Measurements from ENCODE around the gene MYRIP. TPM values are rescaled to one million over a fixed set of nuclear protein-coding genes. Genes with fewer than 3 reads are reported as not detected.

Gene MYRIP
- total and polyA plus RNA-seq, 2 of the 4 experiments (the other 2 are of a cell fraction) = not detected

DNA sequence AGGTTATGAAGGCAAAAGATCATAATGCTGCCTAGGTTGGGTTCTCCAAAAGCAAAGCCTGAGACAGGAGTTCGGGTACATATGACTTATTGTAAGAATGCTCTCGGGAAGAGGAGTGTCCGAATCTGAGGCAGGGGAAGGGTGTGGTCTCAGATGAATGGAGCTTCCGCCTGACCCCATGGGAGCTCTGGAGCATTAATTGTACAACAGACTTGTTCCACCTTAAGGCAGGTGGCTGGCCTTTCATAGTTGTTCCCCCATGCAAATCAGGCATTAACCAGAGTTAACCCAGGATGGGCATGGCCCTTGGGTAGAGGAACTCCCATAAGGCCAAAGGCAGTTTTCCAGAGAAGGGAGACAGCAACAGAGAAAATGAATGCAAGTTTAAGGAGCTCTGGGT, 170.6 kb downstream of the MYRIP start:
- Histone ChIP-seq H3K4me3 (ENCODE audit: insufficient read depth, low read depth, low read length) (no peak overlapping the region), H3K56ac (ENCODE audit: extremely low read depth, insufficient read depth, low read length) (no peak overlapping the region), H3K79me1 (ENCODE audit: low read depth in 1 of 2, low read length in 2 of 2) (no peaks in the 10 kb centered on the region), H2BK15ac (ENCODE audit: low read depth, low read length) (no peak overlapping the region), H2AK9ac (replicated peaks; ENCODE audit: low read depth, low read length, poor library complexity) (no peak overlapping the region), H4K91ac (ENCODE audit: insufficient read depth, low read depth, low read length) (no peak overlapping the region), H4K8ac (ENCODE audit: low read depth in 2 of 2, low read length in 2 of 2) (no peak overlapping the region), H2BK20ac (ENCODE audit: low read depth, low read length) (no peak overlapping the region), H3K4me2 (ENCODE audit: low read depth, low read length) (no peak overlapping the region), H3K23ac (ENCODE audit: low read depth, low read length) (no peak overlapping the region), H3K9me3 (ENCODE audit: control insufficient read depth, insufficient read depth, low read length) (peaks cover 3% of the 10 kb centered on the region), H3K36me3 (ENCODE audit: control insufficient read depth, insufficient read depth, low read length) (no peaks in the 10 kb centered on the region), H3K27me3 (ENCODE audit: control insufficient read depth, insufficient read depth, low read length) (no peaks in the 10 kb centered on the region), H3K4ac (ENCODE audit: low read depth, low read length) (no peak overlapping the region), H4K20me1 (ENCODE audit: insufficient read depth, low read length) (no peaks in the 10 kb centered on the region), H3K27ac (ENCODE audit: insufficient read depth, low read length) (no peak overlapping the region), H2BK120ac (ENCODE audit: low read depth, low read length) (no peak overlapping the region), H3K18ac (ENCODE audit: low read depth, low read length) (no peak overlapping the region), H2AK5ac (ENCODE audit: low read depth, low read length) (no peak overlapping the region), H3K9ac (ENCODE audit: low read depth, low read length) (no peak overlapping the region), H3K9me1 (ENCODE audit: insufficient read depth, low read length) (no peaks in the 10 kb centered on the region), H4K5ac (ENCODE audit: low read depth, low read length) (no peak overlapping the region), H3K4me1 (ENCODE audit: control insufficient read depth, insufficient read depth, low read length) (no peaks in the 10 kb centered on the region), H3K14ac (replicated peaks; ENCODE audit: low read depth, low read length) (no peak overlapping the region), H2AFZ (replicated peaks; ENCODE audit: low read length, poor library complexity) (no peak overlapping the region), H2BK5ac (ENCODE audit: low read depth, low read length, poor library complexity, severe bottlenecking) (no peak overlapping the region)
- ChIA-PET POLR2A (ENCODE audit: unreplicated experiment) (no interaction called here), CTCF (no interaction called here)
- ATAC-seq (ENCODE audit: low read depth) (no peak), DNase-seq (no peak)
- dilution Hi-C loops (cut with HindIII; ENCODE audit: low sequenced_read_pairs, unreplicated experiment) (no loop called here), intact Hi-C loops (cut with micrococcal nuclease) (no loop called here), in situ Hi-C loops (cut with MboI; ENCODE audit: low sequenced_read_pairs) (no loop called here)
- WGBS, 2 experiments (ENCODE audit: extremely low coverage in 2 of 2, insufficient read length in 1 of 2) = no CpG with 5 or more reads among the region's 4 CpGs
- BruUV-seq (replicated peaks) = no TSS peak
- TF ChIP-seq CEBPB (IDR thresholded peaks at IDR 0.05; ENCODE audit: low read depth, low read length) (no peak), MAZ (IDR thresholded peaks at IDR 0.05; ENCODE audit: borderline replicate concordance, low read depth, low read length) (no peak), RFX5 (IDR thresholded peaks at IDR 0.05; ENCODE audit: low read depth, low read length) (no peak), MAFK (IDR thresholded peaks at IDR 0.05; ENCODE audit: low read depth, low read length) (no peak), CHD1 (IDR thresholded peaks at IDR 0.05; ENCODE audit: low read depth, low read length) (no peak), NFE2L2 (IDR thresholded peaks at IDR 0.05; ENCODE audit: low read depth, low read length) (no peak), POLR2A (IDR thresholded peaks at IDR 0.05; ENCODE audit: low read depth, low read length) (no peak), FOS (IDR thresholded peaks at IDR 0.05; ENCODE audit: low read depth, low read length) (no peak), BHLHE40 (IDR thresholded peaks at IDR 0.05; ENCODE audit: low read depth, low read length) (no peak), MXI1 (IDR thresholded peaks at IDR 0.05; ENCODE audit: borderline replicate concordance, low read depth, low read length) (no peak), RAD21 (IDR thresholded peaks at IDR 0.05; ENCODE audit: low read length) (no peak), RCOR1 (IDR thresholded peaks at IDR 0.05; ENCODE audit: insufficient replicate concordance, low read length) (no peak)
- TF ChIP-seq, protein P1, sequence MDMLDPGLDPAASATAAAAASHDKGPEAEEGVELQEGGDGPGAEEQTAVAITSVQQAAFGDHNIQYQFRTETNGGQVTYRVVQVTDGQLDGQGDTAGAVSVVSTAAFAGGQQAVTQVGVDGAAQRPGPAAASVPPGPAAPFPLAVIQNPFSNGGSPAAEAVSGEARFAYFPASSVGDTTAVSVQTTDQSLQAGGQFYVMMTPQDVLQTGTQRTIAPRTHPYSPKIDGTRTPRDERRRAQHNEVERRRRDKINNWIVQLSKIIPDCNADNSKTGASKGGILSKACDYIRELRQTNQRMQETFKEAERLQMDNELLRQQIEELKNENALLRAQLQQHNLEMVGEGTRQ (IDR thresholded peaks at IDR 0.05; ENCODE audit: low read depth, low read length) = no peak
- TF ChIP-seq, protein P2, sequence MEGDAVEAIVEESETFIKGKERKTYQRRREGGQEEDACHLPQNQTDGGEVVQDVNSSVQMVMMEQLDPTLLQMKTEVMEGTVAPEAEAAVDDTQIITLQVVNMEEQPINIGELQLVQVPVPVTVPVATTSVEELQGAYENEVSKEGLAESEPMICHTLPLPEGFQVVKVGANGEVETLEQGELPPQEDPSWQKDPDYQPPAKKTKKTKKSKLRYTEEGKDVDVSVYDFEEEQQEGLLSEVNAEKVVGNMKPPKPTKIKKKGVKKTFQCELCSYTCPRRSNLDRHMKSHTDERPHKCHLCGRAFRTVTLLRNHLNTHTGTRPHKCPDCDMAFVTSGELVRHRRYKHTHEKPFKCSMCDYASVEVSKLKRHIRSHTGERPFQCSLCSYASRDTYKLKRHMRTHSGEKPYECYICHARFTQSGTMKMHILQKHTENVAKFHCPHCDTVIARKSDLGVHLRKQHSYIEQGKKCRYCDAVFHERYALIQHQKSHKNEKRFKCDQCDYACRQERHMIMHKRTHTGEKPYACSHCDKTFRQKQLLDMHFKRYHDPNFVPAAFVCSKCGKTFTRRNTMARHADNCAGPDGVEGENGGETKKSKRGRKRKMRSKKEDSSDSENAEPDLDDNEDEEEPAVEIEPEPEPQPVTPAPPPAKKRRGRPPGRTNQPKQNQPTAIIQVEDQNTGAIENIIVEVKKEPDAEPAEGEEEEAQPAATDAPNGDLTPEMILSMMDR (conservative IDR thresholded peaks at IDR 0.05; ENCODE audit: low read depth, low read length) = no peak
